ENCODE results near the gene LCN15.

The LCN15 gene

GRCh38 chr9:136726118-136726517 is 38.2 kb downstream of the LCN15 start:
- no peaks in the 10 kb centered on the region for H3K9me3 ChIP-seq (ENCODE audit: control insufficient read depth in 2 of 2, low read length in 2 of 2)
- H3K27me3 ChIP-seq (ENCODE audit: control insufficient read depth in 1 of 2, insufficient read depth in 2 of 2, low read length in 2 of 2): no peaks in the 10 kb centered on the region
- peaks cover 48% of the 10 kb centered on the region for H3K4me1 ChIP-seq (ENCODE audit: control insufficient read depth, insufficient read depth, low read length)
- H3K27ac ChIP-seq (ENCODE audit: low read length): no peak overlapping the region
- H3K36me3 ChIP-seq (ENCODE audit: control insufficient read depth in 2 of 2, insufficient read depth in 2 of 2, low read length in 2 of 2): peaks cover 29 to 31% of the 10 kb centered on the region in 2 donors
- H3K9ac ChIP-seq (ENCODE audit: low read length in 2 of 2): peak overlapping the region; percentile 41 to 71
- H3K4me3 ChIP-seq (ENCODE audit: low read length in 2 of 2): peak overlapping the region; percentile 61 to 96

DNA sequence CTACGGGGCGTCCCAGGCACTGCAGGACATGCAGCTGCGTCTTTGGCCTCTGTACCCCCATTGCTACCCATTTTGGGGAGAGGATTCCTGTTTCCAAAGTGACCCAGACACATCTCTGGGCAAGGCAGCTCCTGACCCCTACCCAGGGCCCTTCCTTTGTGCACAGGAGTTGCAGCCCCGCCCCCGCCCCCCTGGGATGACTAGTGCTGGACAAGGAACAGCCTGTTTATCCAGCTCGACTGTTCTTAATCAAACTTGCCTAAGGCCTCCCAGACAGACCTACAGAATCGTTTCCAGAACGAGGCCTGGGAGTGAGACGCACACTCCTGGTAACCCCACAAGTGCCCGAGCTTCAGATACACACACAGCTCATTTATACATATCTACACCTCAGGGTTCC is 38.7 kb downstream of the LCN15 start:
- Histone ChIP-seq H3K36me3 (ENCODE audit: control insufficient read depth in 2 of 2, insufficient read depth in 2 of 2, low read length in 2 of 2) (peaks cover 29 to 31% of the 10 kb centered on the region in 2 donors), H3K27me3 (ENCODE audit: control insufficient read depth in 1 of 2, insufficient read depth in 2 of 2, low read length in 2 of 2) (no peaks in the 10 kb centered on the region), H3K4me1 (ENCODE audit: control insufficient read depth, insufficient read depth, low read length) (peaks cover 53% of the 10 kb centered on the region), H3K9me3 (ENCODE audit: control insufficient read depth in 2 of 2, low read length in 2 of 2) (no peaks in the 10 kb centered on the region), H3K4me3 (ENCODE audit: low read length in 2 of 2) (peak overlapping the region; percentile 61 to 96), H3K27ac (ENCODE audit: low read length) (no peak overlapping the region), H3K9ac (ENCODE audit: low read length in 2 of 2) (peak overlapping the region in 1 of 2 donors; percentile 41)

DNA sequence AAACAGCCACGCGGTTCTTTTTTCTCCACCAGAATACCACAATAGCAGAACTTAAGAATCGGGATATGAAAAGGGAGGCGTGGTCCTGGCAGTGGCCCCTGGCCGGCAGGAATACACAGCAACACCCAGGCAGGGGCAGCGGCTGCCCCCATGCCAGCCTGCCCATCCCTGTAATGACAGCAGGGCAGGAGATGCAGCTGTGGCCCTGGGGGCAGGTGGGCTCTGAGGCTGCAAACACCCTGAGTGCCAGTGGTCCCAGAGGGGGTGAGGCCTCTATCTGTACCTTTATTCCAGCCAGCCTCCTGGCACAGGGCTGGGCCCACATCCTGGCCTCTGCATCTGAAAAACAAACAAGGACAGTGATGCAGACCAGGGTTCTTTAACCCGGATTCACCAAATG is 39.5 kb downstream of the LCN15 start:
- Histone ChIP-seq H3K27me3 (ENCODE audit: control insufficient read depth in 1 of 2, insufficient read depth in 2 of 2, low read length in 2 of 2) (no peaks in the 10 kb centered on the region), H3K27ac (ENCODE audit: low read length) (no peak overlapping the region), H3K4me1 (ENCODE audit: control insufficient read depth, insufficient read depth, low read length) (peaks cover 61% of the 10 kb centered on the region), H3K4me3 (ENCODE audit: low read length in 2 of 2) (no peak overlapping the region), H3K36me3 (ENCODE audit: control insufficient read depth in 2 of 2, insufficient read depth in 2 of 2, low read length in 2 of 2) (peaks cover 29 to 31% of the 10 kb centered on the region in 2 donors), H3K9ac (ENCODE audit: low read length in 2 of 2) (no peak overlapping the region), H3K9me3 (ENCODE audit: control insufficient read depth in 2 of 2, low read length in 2 of 2) (no peaks in the 10 kb centered on the region)

DNA sequence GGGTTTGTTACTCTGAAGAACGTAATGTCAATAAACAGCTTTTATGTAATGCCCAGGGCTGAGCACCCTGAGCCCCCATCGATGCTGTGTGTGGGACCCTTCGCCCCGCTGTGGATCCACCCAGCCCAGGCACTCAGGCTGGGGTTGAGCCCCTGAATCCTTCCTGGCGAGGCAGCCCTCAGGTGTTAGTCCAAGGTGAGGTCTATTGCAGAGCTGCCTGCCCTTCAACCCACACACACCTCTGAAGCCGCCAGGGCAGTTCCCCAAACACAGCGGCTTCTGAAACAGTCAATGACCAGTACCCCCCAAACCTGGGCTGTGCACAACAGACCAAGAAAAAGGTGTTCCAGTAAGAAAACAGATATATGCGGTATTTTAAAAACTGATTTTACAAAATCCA is 40.3 kb downstream of the LCN15 start:
- Histone ChIP-seq H3K4me3 (ENCODE audit: low read length in 2 of 2) (no peak overlapping the region), H3K4me1 (ENCODE audit: control insufficient read depth, insufficient read depth, low read length) (peaks cover 64% of the 10 kb centered on the region), H3K27me3 (ENCODE audit: control insufficient read depth in 1 of 2, insufficient read depth in 2 of 2, low read length in 2 of 2) (no peaks in the 10 kb centered on the region), H3K9me3 (ENCODE audit: control insufficient read depth in 2 of 2, low read length in 2 of 2) (no peaks in the 10 kb centered on the region), H3K36me3 (ENCODE audit: control insufficient read depth in 2 of 2, insufficient read depth in 2 of 2, low read length in 2 of 2) (peaks cover 29 to 31% of the 10 kb centered on the region in 2 donors), H3K9ac (ENCODE audit: low read length in 2 of 2) (no peak overlapping the region), H3K27ac (ENCODE audit: low read length) (no peak overlapping the region)

- Histone ChIP-seq H3K27ac (ENCODE audit: low read length) (no peak overlapping the region), H3K27me3 (ENCODE audit: control insufficient read depth in 1 of 2, insufficient read depth in 2 of 2, low read length in 2 of 2) (no peaks in the 10 kb centered on the region), H3K9ac (ENCODE audit: low read length in 2 of 2) (no peak overlapping the region), H3K36me3 (ENCODE audit: control insufficient read depth in 2 of 2, insufficient read depth in 2 of 2, low read length in 2 of 2) (peaks cover 29 to 31% of the 10 kb centered on the region in 2 donors), H3K4me1 (ENCODE audit: control insufficient read depth, insufficient read depth, low read length) (peaks cover 62% of the 10 kb centered on the region), H3K9me3 (ENCODE audit: control insufficient read depth in 2 of 2, low read length in 2 of 2) (no peaks in the 10 kb centered on the region), H3K4me3 (ENCODE audit: low read length in 2 of 2) (no peak overlapping the region)
These were observed 40.8 kb downstream of the LCN15 start for GRCh38 chr9:136723362-136723976.

- Histone ChIP-seq H3K9ac (ENCODE audit: low read length in 2 of 2) (no peak overlapping the region), H3K27me3 (ENCODE audit: control insufficient read depth in 1 of 2, insufficient read depth in 2 of 2, low read length in 2 of 2) (no peaks in the 10 kb centered on the region), H3K4me3 (ENCODE audit: low read length in 2 of 2) (no peak overlapping the region), H3K27ac (ENCODE audit: low read length) (no peak overlapping the region), H3K4me1 (ENCODE audit: control insufficient read depth, insufficient read depth, low read length) (peaks cover 58% of the 10 kb centered on the region), H3K36me3 (ENCODE audit: control insufficient read depth in 2 of 2, insufficient read depth in 2 of 2, low read length in 2 of 2) (peaks cover 29 to 31% of the 10 kb centered on the region in 2 donors), H3K9me3 (ENCODE audit: control insufficient read depth in 2 of 2, low read length in 2 of 2) (no peaks in the 10 kb centered on the region)
These were observed 41.4 kb downstream of the LCN15 start for GRCh38 chr9:136722969-136723356.

DNA sequence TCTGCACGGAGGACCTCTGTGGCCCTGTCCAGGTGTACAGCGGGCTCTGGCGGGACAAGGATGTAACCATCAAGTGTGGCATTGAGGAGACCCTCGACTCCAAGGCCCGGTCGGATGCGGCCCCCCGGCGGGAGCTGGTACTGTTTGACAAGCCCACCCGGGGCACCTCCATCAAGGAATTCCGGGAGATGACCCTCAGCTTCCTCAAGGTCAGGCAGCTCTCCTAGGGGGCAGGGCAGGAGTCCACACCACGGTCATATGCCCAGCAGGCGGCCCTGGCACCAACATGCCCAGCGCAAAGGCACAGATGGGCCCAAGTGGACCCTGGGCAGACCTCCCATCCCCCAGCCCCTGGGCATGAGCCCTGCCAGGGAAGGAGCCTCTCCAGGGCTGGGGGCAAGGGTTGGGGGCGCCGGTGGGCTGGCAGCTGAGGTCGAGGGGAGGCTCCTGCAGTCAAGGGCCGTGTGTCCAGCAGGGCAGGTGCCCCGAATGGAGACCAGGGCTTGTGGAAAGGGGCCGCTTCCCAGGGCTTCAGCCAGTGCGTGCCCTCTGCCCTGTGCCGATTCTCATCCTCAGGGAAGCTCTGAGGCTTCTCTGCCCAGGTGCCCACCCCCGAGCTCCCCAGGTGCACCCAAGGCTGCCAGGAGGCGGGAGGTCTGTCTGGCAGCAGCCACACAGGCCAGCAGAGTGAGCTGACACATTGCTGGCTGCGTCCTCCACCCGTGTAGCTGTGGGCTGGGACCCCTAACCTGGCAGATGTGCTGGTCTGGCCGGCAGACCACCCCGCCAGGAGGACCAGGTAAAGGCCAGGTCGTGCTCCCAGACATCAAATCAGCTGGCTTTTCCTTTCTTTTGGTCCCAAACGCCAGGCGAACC is 42.0 kb downstream of the LCN15 start:
- H3K4me3 ChIP-seq (ENCODE audit: low read length in 2 of 2): no peak overlapping the region
- H3K4me1 ChIP-seq (ENCODE audit: control insufficient read depth, insufficient read depth, low read length): peaks cover 54% of the 10 kb centered on the region
- no peak overlapping the region for H3K27ac ChIP-seq (ENCODE audit: low read length)
- no peak overlapping the region for H3K9ac ChIP-seq (ENCODE audit: low read length in 2 of 2)
- H3K9me3 ChIP-seq (ENCODE audit: control insufficient read depth in 2 of 2, low read length in 2 of 2): no peaks in the 10 kb centered on the region
- peaks cover 29 to 31% of the 10 kb centered on the region in 2 donors for H3K36me3 ChIP-seq (ENCODE audit: control insufficient read depth in 2 of 2, insufficient read depth in 2 of 2, low read length in 2 of 2)
- H3K27me3 ChIP-seq (ENCODE audit: control insufficient read depth in 1 of 2, insufficient read depth in 2 of 2, low read length in 2 of 2): no peaks in the 10 kb centered on the region

DNA sequence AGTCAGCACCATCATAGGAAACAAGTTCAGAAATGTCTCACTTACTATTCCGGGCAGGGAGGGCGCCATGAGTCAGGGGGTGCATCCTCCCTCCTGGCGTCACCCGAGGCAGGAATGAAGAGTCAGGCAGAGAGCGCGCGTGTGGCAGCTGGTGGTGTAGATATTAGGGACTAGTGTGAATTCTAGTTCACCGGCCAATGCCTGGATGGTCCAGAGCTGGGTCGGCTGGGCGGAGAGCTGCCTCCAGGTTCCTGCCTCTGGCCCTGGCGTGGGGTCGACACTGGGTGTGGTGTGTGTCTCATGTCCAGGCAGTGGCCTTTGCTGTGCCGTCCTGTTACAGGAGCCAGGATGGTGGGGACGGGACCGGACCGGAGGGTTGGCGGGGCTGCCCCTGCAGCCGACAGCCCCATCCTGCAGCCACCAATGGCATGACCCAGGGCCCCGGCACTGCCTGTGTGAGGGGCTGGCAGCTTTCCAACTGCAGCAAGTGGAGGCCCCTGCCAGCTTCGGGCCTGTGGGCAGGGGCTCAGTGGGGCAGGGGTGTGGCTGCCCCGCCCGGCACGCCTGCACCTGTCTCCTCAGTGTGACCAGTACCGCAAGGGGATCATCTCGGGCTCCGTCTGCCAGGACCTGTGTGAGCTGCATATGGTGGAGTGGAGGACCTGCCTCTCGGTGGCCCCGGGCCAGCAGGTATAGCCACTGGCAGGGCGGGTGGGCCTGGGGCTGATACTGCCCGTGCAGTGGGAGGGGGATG is 42.8 kb downstream of the LCN15 start:
- Histone ChIP-seq H3K4me3 (ENCODE audit: low read length in 2 of 2) (no peak overlapping the region), H3K4me1 (ENCODE audit: control insufficient read depth, insufficient read depth, low read length) (peaks cover 46% of the 10 kb centered on the region), H3K9me3 (ENCODE audit: control insufficient read depth in 2 of 2, low read length in 2 of 2) (no peaks in the 10 kb centered on the region), H3K27me3 (ENCODE audit: control insufficient read depth in 1 of 2, insufficient read depth in 2 of 2, low read length in 2 of 2) (no peaks in the 10 kb centered on the region), H3K27ac (ENCODE audit: low read length) (no peak overlapping the region), H3K9ac (ENCODE audit: low read length in 2 of 2) (no peak overlapping the region), H3K36me3 (ENCODE audit: control insufficient read depth in 2 of 2, insufficient read depth in 2 of 2, low read length in 2 of 2) (peaks cover 26 to 31% of the 10 kb centered on the region in 2 donors)

DNA sequence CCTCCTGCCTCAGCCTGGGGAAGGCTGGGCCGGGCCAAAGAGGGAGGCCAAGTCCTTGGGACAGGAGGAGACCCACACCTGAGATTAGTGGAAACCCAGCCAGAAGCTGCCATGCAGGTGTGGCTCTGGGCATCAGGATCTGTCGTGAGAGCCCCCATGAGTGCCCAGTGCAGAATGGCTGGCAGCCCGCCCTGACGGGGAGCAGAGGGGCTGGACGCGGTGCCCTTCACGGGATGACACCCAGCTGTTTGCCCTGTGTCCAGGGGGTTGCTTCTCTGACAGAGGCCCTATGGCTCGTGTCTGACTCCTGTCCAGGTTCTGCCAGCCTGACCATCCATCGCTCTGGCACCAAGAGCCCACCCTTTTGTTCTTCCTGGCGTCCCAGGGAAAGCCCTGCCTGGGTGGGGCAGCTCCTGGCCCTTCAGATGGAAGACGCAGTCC is 43.4 kb downstream of the LCN15 start:
- Histone ChIP-seq H3K4me3 (ENCODE audit: low read length in 2 of 2) (no peak overlapping the region), H3K27me3 (ENCODE audit: control insufficient read depth in 1 of 2, insufficient read depth in 2 of 2, low read length in 2 of 2) (no peaks in the 10 kb centered on the region), H3K27ac (ENCODE audit: low read length) (no peak overlapping the region), H3K4me1 (ENCODE audit: control insufficient read depth, insufficient read depth, low read length) (peaks cover 40% of the 10 kb centered on the region), H3K9me3 (ENCODE audit: control insufficient read depth in 2 of 2, low read length in 2 of 2) (no peaks in the 10 kb centered on the region), H3K36me3 (ENCODE audit: control insufficient read depth in 2 of 2, insufficient read depth in 2 of 2, low read length in 2 of 2) (peaks cover 20 to 25% of the 10 kb centered on the region in 2 donors), H3K9ac (ENCODE audit: low read length in 2 of 2) (peak overlapping the region in 1 of 2 donors; percentile 28)

- H3K4me1 ChIP-seq (ENCODE audit: control insufficient read depth, insufficient read depth, low read length): peaks cover 35% of the 10 kb centered on the region
These were observed 43.9 kb downstream of the LCN15 start for GRCh38 chr9:136720251-136720897.

More at GRCh38 chr9:136720251-136720897, 43.9 kb downstream of the LCN15 start:
- peak overlapping the region in 1 of 2 donors; percentile 28 for H3K9ac ChIP-seq (ENCODE audit: low read length in 2 of 2)
- no peaks in the 10 kb centered on the region for H3K27me3 ChIP-seq (ENCODE audit: control insufficient read depth in 1 of 2, insufficient read depth in 2 of 2, low read length in 2 of 2)
- H3K9me3 ChIP-seq (ENCODE audit: control insufficient read depth in 2 of 2, low read length in 2 of 2): no peaks in the 10 kb centered on the region
- peaks cover 18 to 20% of the 10 kb centered on the region in 2 donors for H3K36me3 ChIP-seq (ENCODE audit: control insufficient read depth in 2 of 2, insufficient read depth in 2 of 2, low read length in 2 of 2)
- no peak overlapping the region for H3K27ac ChIP-seq (ENCODE audit: low read length)
- no peak overlapping the region for H3K4me3 ChIP-seq (ENCODE audit: low read length in 2 of 2)

Data from stomach smooth muscle (tissue), 2 donors.